ENCODE measurements around the gene HNRNPU. TPM values are rescaled to one million over a fixed set of nuclear protein-coding genes. Genes with fewer than 3 reads are reported as not detected.

The HNRNPU gene
- total RNA-seq, 1 donor from 2014 or later = 567 TPM

GRCh38 chr1:244863491-244864252 lies 671 bp downstream of the HNRNPU start:
- FAIRE-seq (no peak), DNase-seq (ENCODE audit: low spot score in 2 of 2) (peak in 1 of 2 donors; percentile 31)

DNA sequence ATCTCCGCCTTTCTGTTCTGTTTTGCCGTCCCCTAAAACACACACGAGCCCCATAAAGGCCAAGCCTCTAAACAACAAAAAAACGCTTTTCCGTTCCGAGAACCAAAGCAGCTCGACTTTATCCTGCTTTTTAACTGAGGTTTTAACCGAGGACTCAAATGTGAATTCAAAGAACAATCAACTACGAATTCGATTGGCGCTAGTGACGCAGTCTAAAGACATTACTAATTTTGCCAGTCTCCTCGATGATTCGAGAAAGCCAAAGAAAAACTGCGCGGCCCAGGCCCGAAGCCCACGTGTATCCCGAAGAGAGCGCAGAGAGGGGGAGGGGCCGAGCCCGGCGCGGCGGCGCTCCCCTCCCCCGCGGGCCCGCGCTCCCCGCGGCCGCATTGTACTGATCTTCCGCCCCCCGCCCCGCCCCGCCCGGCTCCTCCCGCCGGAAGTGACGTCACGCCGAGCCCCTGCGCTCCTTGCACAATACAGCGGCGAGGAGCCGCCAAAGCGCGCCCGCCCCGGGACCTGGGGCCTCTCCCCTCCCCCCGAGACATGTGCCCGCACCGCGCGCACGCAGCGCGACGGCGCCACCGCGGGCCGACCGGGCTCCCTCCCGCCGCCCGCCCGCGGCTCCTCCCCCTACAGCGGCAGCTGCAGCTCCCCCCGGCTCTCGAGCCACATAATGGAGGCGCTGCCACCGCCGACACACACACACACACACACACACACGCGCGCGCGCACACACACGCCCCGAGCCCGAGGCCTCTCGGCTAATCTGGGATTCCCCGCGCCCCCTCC lies 1.4 kb downstream of the HNRNPU start:
- FAIRE-seq (no peak), DNase-seq (ENCODE audit: low spot score in 2 of 2) (peak; percentile 90 to 92)

GRCh38 chr1:244862354-244862698 lies 2.0 kb downstream of the HNRNPU start:
- FAIRE-seq = no peak
- DNase-seq (ENCODE audit: low spot score in 2 of 2) = no peak

DNA sequence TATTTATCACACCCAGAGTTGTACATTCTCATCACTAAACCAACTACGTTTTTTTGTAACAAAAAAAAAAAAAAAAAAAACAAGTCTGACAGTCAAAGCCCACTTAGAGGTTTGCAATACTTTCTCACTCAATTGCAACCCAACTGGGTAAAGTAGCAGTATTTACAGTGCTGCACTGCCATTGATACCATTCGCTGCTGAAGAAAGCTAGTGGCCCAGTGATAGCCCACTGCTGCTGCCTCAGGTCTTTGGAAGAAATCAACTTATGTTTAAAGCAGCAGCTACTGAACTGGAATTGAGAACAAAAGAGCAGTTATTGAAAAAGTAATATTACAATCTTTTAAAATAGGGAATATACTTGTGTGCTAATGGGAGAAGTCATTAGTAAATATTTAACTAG lies 2.7 kb downstream of the HNRNPU start:
- DNase-seq (ENCODE audit: low spot score in 2 of 2) (no peak), FAIRE-seq (no peak)

DNA sequence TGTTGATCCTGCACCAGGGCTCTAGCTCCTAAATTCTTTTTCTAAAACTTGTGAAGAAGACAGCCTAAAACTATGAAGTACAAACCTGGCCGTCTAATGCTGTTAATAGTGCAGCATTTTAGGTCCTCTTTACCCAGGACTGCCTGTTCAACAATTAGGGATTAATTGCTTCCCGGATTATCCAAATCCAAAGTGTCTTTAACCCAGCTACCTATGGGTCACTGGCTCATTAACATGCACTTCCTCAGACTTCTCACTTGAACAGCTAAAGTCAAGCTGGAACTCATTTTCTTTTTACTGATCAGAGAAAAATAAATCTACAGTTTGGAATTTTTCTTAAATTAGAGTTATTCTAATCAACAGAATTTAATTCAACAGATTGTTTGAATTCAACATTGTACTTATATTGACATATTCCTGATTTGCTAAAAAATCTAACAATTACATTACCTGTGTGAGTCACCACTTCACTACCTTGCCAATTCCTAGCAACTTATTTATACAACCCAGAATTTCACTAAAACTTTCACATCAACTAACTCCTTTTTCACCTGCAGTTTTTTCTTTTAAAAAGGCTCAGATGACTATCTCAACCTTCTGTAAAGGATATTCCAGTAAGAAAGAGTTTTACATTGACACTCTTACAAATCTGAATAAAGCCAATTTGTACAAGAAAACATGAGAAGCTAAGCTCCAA lies 3.3 kb downstream of the HNRNPU start:
- FAIRE-seq = no peak
- no peak for DNase-seq (ENCODE audit: low spot score in 2 of 2)

DNA sequence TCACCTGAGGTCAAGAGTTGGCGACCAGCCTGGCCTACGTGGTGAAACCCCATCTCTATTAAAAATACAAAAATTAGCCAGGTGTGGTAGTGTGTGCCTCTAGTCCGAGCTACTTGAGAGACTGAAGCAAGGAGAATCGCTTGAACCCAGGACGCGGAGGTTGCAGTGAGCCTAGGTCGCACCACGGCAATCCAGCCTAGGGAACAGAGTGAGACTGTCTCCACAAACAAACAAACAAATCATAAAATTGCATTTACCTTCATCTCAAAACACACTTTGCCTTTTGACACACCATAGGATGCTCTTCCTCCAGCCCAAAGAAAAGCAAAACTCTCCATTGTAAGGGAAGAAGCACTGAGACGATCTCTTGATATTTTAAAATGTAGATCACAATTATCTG lies 4.3 kb downstream of the HNRNPU start:
- DNase-seq (ENCODE audit: low spot score in 2 of 2) (no peak), FAIRE-seq (no peak)

DNA sequence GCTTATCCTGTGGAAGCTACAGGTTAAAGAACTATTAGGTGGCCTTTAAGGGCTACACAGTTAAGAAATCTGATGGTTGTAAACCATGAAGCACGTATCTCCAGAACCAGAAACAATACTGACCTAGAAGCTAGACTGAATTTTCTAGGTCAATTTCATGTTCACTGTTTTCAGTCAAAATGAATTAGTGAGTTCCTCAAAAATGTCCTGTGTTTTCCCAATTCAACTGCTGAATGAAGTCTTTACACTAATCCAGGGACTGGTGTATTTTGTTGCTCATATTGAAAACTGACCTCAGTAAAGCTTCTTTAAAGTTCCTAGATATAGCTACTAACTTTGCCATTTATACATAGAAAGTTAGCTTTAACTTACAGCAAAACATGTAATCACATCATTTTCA lies 6.0 kb downstream of the HNRNPU start:
- DNase-seq (ENCODE audit: low spot score in 2 of 2) (no peak), FAIRE-seq (no peak)

DNA sequence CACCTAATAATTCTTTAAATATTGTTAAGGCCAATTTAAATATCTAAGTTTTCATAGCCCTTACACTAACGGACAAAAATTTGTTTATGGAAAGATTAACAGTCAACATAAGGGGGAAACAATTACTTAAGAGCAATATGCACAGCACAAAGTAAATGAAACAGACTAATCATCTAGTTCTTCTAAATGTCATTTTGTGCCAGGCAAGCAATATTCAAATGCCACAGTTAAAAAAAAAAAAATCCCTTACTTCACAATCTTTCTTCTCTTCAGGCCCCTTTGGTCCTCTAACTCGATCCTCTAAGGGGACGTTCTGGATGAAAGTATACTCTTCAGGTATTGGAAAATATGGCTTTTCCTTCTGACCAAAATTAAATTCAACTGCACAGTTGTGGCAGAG lies 6.6 kb downstream of the HNRNPU start:
- FAIRE-seq (no peak), DNase-seq (ENCODE audit: low spot score in 2 of 2) (no peak)

GRCh38 chr1:244854865-244855578 lies 9.3 kb downstream of the HNRNPU start:
- DNase-seq (ENCODE audit: low spot score in 2 of 2) (no peak), FAIRE-seq (no peak)

GRCh38 chr1:244854166-244854565 lies 10.2 kb downstream of the HNRNPU start:
- DNase-seq (ENCODE audit: low spot score in 2 of 2) = no peak
- FAIRE-seq = no peak

- DNase-seq (ENCODE audit: low spot score in 2 of 2) (no peak), FAIRE-seq (no peak)
Observed at GRCh38 chr1:244852694-244853093, 11.6 kb downstream of the HNRNPU start.

GRCh38 chr1:244851546-244852231 lies 12.7 kb downstream of the HNRNPU start:
- no peak for FAIRE-seq

GRCh38 chr1:244850896-244851295 lies 13.4 kb downstream of the HNRNPU start:
- DNase-seq (ENCODE audit: low spot score in 2 of 2) (no peak), FAIRE-seq (no peak)

More at GRCh38 chr1:244851546-244852231, 12.7 kb downstream of the HNRNPU start:
- no peak for DNase-seq (ENCODE audit: low spot score in 2 of 2)

- DNase-seq (ENCODE audit: low spot score in 2 of 2) (no peak), FAIRE-seq (no peak)
Observed at GRCh38 chr1:244850099-244850852, 14.1 kb downstream of the HNRNPU start.

DNA sequence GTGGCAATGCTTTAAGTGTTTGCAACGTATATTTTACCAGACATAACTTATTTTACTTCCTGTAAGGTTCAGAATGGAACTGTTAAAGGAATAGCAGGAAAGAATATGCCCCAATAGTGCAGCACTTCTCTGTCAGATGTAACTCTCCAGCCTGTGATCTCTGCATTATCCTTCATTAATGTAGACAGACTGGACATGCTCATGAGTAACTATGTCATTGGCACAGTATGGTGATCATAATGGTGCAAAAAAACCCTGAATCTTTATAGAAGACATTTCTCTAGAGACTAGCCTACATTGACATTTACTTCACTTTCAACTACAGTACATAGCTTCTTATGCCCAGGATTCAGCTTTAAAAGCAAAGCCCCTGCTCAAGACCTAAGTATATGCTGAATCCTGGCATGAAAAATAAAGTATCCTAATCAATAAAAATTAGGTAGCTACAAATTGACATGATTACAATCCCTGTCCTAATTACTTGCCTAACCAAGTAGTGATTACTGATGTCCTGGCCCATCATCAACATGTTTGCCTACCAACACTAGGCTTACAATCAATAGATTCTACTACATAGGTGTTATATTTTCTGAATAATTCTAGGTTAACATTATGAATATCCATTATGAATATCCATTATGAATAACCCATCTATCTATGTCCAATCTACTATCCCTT lies 15.0 kb downstream of the HNRNPU start:
- FAIRE-seq (no peak), DNase-seq (ENCODE audit: low spot score in 2 of 2) (no peak)

DNA sequence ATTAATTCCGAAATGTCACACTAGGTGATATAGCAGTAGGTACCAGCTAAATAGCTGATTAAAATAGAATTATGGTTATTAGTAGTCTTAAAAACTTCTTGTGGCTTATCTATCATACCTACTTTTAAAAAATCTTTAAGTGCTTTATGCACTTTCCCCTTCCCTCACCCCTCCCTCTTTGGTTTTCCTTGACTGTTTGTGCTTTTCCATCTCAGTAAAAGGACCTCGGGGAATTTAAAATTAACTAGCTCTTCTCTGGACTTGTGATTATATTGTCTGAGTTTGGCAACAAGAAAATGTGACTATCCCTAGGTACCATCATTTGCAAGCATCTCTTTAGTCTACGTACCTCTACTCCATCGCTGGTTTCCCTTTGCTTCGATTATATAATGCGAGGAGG lies 17.7 kb downstream of the HNRNPU start:
- DNase-seq (ENCODE audit: low spot score in 2 of 2) = no peak
- FAIRE-seq = no peak

- no peak for FAIRE-seq
- DNase-seq (ENCODE audit: low spot score in 2 of 2) = no peak
Observed at GRCh38 chr1:244844155-244845121, 19.9 kb downstream of the HNRNPU start.

All from frontal cortex (tissue), 4 donors.